VCaP (cell line): Measurements from ENCODE around the gene MLN.

ENCODE experiments used
- H3K27ac ChIP-seq: fragments of 450-650 bp; 2 replicates; pipeline ENCODE4 v1.5.1; 2017
- CTCF ChIP-seq: fragments of 450-650 bp; conservative IDR thresholded peaks from 2 replicates; pipeline ENCODE4 v1.5.1; 2017; ENCODE audit warnings: mild to moderate bottlenecking, moderate library complexity

Gene MLN

GRCh38 chr6:33847867-33848266 is 44.1 kb upstream of the MLN start:
- TF ChIP-seq CTCF, result no peak

DNA sequence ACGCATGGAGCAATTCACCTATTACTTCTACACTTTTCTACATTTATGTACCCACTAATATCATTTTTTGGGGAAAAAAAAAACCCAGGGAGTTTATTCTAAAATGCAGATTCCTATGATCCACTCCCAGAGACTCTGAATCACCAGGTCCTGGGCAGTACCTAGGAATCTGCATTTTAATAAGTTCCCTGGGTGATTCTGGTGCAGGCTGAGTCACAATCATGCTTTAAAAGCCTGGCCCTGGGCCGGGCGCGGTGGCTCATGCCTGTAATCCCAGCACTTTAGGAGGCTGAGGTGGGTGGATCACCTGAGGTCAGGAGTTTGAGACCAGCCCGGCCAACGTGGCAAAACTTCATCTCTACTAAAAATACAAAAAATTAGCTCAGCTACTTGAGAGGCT is 43.3 kb upstream of the MLN start:
- H3K27ac ChIP-seq, result no peak overlapping the region
- no peak for TF ChIP-seq CTCF

More at GRCh38 chr6:33847867-33848266, 44.1 kb upstream of the MLN start:
- no peak overlapping the region for H3K27ac ChIP-seq

GRCh38 chr6:33846226-33846625 is 42.4 kb upstream of the MLN start:
- H3K27ac ChIP-seq, result no peak overlapping the region
- TF ChIP-seq CTCF, result no peak

- H3K27ac ChIP-seq, result no peak overlapping the region
These were observed 41.4 kb upstream of the MLN start for GRCh38 chr6:33845031-33845745.

GRCh38 chr6:33843131-33844121 is 39.6 kb upstream of the MLN start:
- H3K27ac ChIP-seq, result no peak overlapping the region
- TF ChIP-seq CTCF, result no peak

More at GRCh38 chr6:33845031-33845745, 41.4 kb upstream of the MLN start:
- TF ChIP-seq CTCF, result no peak

DNA sequence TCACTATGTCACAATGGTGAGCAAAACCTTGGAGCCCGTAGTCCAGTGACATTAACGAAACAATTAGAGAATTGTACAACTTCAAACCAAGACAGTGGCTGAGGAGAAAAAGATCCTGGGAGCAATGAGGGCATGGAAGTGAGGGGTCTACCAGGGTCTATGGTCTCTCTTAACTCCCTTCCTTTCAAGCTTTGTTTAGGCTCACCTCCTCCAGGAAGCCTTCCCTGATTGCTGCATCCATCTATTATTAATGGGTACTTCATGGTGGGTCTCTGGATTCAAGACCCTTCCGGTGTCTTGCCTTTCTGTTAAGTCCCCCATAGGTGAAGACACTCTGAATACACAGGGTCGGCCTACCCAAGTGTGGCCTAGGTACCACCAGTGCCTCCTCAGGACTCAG is 38.1 kb upstream of the MLN start:
- no peak overlapping the region for H3K27ac ChIP-seq
- TF ChIP-seq CTCF, result no peak

GRCh38 chr6:33841070-33841469 is 37.3 kb upstream of the MLN start:
- H3K27ac ChIP-seq, result peak overlapping the region; percentile 8; the same call in 1 of the 2 replicates
- TF ChIP-seq CTCF, result no peak
